HG02973 (cell line): ENCODE measurements around the gene CCDC181.
A peak's percentile ranks its signal among the peaks of the same experiment; 100 is the strongest.
"Not testable (repeated sequence)": the region's sequence is repeated elsewhere in the genome, so short reads cannot be mapped to it uniquely, and the experiment has no call there.

Source experiments
- ATAC-seq: cut with Tn5 transposase; IDR thresholded peaks from one replicate; pipeline ENCODE4 v1.9.1; 2021; ENCODE audit warnings: moderate library complexity; ENCODE audit not compliant: unreplicated experiment

Gene CCDC181

DNA sequence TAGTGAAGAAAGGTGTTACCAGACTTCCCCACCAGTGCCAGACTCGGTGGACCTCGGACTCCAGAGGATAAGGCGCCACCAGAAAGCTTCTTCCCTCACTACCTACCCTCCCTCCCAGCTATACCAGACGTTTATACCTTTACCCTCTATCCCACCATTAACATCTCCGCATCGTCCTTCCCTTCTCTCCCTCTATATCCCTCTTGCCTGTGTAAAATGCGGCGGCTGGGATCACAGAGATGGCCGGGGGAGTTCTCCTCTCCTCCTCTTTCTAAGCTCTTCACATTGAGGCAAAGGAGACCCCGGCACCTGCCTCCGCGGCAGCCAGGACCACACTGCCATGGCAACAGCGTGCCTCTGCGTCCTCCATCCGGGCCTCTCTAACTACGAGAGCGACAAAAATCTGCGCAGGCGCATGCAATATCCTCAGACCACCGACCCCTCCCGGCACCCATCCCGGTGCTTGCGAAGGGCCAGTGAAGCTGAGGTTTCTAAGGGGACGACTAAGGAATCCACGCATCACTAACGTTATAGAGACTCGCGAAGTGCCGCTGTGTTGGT lies at the start of gene CCDC181:
Gene CCDC181 (minus strand): TSS at position 394 of the 561 bp plus-strand sequence. CDS start 2,547 bp downstream, outside the sequence.
- ATAC-seq, result peak; percentile 99

DNA sequence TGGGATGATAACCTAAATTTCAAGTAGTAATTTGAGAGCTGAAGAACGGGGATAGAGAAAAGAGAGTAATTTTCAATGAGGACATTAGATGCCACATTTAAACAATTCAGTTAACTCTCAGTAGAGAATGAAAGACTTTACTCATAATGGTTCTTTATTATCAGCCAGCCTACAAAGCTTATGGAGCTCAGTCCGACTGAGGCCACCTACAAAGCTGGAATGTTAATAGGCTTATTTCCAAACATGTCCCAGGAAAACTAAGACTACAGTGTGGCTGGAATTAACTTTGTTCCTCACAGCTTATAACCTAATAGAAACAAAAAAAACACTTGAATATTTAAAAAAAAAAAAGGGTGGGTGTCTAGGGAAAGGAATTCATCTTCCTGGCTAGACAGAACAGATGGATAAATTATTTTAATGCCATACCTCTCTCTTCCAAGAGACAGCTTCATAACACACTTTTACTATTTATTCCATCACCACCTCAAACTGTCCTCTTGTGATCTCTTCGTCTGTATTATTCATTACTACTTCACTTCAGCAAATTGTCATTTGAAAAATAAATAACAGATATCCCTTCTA lies 48.6 kb upstream of the CCDC181 start:
- ATAC-seq, result no peak

DNA sequence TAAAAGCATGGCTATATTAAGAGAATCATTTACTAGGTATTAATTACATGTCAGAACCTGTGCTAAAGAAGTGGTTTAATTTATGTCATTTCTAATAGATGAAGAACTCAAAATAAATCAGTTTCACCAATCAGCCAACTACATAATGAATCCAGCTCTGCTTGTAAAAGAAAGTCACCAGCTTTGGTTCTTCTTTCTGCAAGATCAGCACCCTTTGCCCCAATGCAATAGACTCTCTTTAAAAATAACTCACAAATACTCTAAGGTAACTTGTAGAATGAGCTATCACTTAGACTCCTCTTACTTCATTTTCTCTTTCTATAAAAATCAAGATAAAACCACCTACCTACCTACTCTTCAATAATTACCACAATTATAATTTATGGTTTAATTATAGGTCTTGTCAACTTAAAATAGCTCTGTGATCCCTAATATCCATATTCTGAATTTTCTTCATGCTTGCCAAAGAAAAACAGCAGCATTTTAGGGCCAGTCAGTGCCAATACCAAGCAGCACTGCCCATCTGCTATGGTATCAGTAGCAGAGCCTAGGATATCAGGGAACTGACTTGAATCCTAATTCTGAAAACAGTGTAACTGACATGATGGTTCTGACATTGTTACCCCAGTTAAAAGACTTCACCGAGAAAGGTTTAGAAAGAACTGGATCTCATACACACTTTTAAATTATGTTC lies 47.2 kb upstream of the CCDC181 start:
- ATAC-seq, result no peak

DNA sequence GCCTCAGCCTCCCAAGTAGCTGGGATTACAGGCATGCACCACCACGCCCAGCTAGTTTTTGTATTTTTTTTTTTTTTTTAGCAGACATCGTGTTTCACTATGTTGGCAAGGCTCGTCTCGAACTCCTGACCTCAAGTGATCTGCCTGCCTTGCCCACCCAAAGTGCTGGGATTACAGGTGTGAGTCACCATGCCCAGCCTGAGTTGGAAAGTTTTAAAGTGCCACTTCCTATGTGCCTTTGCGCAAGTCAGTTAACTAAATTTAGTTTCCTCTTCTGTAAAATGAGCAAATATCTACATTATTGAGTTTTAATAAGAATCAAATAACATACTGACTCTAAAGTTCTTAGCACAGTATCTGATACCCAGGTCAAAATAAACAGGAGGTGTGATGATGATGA lies 46.1 kb upstream of the CCDC181 start:
- ATAC-seq, result no peak

DNA sequence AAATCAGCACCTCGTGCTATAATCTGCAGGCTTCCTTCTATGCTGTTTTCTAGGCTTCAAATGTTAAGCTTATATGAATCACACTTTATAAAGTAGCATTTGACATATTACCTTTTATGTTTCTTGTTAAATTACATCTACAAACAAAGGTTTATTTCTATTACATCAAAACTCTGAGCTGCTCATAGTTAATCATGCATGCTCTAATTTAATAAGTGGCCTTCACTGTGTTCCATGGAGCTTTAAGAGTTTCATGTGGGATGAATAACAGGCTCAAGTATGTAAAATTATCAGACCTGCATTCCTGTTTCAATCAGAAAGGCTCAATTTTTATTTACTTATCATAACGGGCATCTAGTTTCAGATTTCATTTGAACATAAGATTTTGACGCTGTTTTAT lies 45.5 kb upstream of the CCDC181 start:
- no peak for ATAC-seq

DNA sequence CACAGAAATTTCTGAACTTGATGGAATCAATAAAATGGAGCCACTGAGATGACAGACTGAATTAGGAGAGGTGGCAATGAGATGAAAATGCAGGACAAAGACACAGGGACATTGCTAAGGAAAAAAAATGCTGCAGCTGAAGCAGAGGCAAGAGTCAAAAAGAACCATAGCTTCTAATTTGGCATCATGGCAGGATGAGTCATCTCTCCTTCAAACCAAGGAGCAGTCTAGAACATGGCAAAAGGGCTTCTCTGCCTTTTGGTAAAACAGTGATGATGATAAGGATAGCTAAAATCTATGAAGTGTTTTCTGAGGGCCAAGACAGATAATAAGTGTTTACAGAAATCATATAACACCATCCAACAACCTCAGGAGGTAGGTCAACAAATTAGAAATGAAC lies 41.7 kb upstream of the CCDC181 start:
- no peak for ATAC-seq

DNA sequence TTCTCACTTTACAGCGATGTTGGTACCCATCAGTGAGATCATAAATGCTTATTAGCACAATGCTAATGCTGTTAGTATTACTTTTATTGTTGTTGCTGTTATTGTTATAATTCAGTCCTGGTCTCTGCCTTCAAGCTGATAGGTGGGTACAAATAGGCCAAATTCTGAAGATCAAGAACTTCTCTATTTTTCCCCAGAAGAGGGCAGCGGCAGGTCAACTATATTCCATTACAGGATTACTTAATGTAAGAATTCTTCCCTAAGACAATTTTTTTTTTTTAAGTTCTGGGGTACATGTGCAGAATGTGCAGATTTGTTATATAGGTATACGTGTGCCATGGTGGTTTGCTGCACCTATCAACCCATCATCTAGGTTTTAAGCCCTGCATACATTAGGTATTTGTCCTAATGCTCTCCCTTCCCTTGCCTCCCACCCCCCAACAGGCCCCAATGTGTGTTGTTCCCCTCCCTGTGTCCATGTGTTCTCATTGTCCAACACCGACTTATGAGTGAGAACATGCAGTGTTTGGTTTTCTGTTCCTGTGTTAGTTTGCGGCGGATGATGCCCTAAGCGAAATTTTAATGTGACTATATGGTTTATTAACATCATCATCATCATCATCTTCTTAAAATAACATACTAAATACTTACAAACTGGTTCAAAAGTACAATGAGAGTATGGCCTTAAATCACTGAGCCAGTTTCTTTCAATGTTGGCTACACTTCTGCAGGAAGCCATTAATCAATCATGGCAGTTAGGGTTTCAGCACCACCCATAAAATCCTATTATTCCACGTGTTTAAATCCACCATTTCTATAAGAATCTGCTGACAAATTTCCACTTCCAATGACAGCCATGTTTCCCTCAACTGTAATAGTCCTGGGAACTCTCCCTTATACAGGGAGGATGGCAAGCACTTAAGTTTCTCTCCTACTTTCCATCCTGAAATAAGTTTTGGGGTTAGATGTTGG lies 39.3 kb upstream of the CCDC181 start:
- no peak for ATAC-seq

DNA sequence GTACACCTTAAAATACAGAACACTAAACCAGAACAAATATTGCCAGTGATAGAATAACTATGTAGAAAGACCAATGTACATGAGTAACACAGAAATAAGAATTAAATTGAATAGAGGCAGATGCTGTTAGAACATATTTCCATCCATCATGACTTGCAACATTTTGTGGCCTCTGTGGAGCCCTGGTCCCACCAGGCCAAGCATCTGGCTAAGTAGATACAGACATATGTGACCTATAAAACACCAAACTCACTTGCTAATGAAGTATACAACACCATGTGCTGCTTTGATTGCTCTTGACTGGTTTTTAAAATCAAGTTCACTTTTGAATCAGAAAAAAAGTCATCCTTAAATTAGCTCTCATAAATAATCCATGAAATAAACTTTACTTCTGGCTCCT lies 38.0 kb upstream of the CCDC181 start:
- ATAC-seq, result no peak

DNA sequence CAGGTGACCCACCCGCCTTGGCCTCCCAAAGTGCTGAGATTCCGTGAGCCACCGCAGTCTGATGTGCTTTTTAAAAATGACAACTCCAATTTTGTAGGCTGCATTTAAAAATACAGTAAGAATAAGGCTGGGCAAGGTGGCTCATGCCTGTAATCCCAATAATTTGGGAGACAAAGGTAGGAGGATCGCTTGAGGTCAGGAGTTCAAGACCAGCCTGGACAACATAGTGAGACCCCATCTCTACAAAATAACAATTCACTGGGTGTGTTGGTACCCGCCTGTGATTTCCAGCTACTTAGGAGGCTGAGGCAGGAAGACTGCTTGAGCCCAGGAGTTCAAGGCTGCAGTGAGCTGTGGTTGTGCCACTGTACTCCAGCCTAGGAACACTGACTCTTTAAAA lies 35.1 kb upstream of the CCDC181 start:
- ATAC-seq, result no peak

DNA sequence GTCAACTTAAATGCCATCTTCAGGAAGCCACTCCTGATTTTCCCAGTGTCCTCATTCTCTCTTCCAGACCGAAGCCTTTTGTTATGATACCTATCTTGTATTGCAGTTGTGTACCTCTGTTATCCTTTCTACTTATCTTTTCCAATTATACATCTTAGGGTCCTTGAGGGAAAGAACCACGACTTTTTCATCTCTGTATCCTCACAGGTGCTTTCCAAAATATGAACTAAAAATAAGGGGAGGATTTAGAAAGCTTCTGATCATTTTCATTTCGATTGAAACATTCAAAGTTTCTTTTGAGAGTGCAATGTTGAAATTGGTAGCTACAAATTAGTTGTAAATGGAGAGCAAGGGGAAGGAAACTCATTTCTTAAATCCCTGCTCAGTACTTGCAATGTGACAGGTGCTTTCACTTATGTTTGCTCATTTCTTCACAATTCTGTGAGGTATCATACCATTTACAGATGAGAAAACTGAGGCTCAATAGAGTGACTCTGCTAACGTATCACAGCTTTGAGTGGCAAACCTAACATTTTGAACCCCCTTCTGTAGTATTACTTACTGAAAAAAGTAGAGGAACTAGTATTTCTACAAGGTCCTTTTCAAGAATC lies 34.2 kb upstream of the CCDC181 start:
- no peak for ATAC-seq

DNA sequence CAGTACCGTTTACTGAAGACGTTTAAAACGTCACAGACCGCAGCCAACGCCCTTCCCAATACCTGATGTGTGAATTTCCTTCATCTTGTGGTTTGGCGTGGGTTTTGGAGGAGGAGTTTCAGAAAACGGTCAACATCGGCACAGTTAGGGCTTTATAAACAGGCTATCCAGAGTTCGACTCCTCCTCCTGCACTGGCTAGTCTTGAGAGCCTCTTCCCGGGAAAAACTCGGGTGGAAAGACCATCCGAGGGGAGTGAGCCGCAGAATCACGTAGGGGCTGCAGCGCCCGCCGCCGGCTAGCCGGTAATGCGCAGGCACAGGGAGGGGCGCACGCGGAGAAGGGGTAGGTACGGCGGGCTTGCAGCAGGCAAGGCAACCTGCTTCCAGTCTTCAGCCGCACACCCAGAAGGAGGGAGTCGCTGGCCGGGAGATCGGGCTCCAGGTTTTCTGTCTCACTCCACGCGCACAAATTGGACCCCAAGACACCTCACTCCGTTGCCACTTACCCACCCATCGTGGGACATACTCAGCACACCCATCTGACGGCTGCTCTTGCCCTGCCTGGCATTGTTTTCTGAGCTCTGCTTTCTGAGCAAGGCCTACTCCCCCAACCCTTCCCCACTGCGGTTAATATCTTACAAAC lies 33.0 kb upstream of the CCDC181 start:
- ATAC-seq, result no peak

DNA sequence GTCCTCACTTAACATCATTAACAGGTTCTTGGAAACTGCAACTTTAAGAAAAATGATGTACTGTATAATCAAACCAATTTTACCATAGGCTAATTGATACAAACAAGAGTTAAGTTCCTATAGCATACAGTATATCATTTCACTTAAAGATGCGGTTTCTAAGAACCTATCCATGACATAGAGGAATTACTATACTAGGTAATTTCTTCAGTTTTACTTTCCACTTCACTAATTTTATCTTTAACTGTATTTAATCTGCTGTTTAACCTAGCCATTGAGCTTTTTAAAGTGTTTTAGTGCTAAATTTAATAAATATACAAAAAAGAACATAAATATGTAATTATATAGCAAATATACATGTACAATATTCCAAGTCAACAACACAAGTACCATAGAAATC lies 30.2 kb upstream of the CCDC181 start:
- ATAC-seq, result no peak

DNA sequence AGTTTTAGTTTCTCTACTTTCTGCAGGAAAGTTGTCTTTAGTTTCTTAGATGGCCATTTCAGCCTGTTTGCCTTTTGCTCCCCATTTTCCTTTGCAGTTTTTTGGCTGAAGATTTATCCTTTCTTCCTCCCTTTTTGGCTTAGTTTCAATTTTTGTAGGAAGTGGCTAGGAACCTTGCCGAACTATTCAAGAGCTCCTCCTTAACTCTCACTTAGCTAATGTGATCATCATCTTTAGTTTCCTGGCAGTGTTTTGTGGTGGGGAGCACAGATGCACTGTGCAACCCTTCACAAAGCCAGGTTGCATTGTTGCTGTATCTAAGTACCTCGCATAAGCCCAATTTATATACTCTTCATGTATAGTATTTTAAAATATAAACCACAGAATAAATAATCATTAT lies 28.8 kb upstream of the CCDC181 start:
- ATAC-seq, result no peak

DNA sequence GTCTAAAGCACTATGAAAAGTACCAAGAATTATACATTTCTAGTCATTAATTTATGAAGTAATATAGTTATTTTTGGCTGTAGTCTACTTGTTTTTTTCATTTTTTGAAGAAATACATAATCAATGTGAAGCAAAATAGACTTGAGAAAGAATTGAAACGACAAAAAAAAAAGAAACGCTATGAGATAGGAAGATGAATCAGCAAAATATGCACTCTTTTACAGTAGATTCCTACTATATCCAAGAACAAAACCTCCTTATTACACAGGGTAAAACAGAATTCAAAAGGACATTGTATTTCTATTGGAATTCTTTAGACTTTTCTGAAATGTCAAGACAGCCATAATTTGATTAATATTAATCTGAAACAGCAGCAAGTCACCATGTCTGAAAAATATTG lies 25.6 kb upstream of the CCDC181 start:
- ATAC-seq, result no peak

DNA sequence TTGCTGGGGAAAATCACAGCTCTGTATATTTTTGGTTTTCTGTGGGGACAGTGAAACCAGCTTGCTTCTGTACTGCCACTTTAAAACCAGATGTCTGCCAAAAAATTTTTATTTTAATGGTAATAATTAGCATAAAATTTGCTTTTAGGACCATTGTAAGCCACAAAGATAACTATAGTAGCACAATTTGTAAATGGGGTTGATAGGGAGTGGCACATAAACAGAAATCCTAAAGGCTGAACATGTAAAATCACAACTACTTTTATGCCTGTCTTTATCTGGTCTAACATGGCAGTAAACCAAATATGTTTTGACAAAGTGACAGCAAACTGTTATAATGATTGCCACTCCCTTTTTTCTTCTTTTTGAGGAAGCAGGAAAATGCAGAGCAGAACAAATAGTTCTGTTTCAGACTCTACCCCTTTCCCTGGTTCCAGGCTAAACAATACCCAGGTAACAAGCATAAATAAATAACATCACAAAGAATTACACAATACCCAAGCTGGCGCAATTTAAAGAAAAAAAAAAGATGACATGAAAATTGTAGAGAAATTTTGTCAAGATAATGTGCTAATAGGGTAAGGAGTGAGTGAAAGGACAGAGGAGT lies 24.0 kb upstream of the CCDC181 start:
- no peak for ATAC-seq

DNA sequence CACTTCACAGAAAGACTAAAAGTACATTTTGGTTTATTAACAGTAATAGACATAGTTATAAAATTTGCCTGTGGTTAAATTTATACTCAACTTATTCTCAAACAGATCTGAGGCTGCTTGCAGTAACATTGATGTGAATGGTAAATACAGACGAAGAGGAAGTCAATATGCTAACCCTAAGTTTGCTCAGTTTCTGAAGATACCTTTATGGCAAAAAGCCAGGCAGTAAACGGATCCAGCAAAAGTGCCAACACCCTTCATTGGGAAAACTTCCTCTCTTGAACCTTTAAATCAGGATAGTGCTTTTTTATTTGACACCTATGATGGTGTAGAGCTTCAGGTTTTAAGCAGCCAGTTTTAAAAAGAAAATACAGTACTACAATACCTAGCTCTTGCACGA lies 16.6 kb upstream of the CCDC181 start:
- no peak for ATAC-seq

DNA sequence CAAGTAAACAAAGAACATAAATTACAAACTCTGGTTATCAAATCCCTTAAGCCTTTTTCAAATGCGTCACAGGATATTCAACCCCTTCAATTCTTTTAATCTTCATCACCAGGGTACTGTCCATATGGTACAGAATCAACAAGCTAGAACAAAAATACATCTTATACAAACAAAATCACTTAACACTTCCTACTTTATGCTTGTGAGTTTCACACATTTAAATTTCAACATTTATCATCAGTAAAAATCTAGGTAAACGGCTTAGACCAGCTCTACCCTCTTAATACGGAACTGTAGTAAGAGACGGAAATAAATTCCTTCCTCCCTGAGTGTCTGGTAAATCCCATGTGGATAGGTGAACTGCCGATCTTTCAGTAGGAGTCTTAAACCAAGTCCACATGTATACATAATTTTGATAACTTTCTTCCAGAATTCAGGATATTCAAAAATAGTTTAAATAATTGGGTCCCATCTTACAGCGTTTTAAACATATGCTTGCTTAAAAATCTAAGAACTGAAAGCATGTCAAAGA lies 1.0 kb downstream of the CCDC181 start:
- ATAC-seq, result no peak

DNA sequence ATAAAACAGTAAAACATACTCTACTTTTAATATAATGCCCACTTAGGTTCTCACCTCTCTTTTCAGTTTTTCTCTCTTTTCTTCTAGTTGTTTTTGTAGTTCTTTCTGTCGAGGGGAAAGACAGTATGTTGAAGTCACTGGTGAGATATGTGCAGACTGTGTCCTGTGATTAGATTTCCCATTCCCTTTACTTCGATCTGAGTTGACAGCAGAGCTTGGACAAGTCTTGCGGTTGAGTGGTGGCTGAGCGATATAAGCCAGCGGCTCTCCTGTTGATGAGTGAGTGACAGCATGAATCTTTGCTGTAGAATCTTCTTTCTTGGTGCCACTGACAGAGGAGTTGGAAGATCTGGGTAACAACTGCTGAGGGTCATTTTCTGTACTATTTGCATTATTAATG lies 6.0 kb downstream of the CCDC181 start:
- ATAC-seq, result no peak

DNA sequence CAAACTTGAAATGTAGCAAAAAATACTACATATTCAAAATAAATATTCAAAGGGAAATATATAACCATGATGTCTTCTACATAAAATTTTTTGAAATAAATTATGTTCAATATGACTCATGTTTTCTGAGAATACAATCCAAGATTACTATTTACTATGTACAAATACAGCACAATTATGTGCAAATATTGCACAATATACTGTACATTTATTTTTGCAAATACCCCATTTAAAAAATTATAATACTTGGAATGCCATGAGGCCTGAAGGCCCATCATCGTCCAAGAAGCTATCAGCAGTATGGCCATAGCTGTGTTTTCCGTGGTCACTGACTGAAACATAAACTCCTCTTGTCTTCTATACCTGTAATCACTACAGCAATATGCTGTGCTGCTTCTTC lies 12.3 kb downstream of the CCDC181 start:
- ATAC-seq, result no peak

DNA sequence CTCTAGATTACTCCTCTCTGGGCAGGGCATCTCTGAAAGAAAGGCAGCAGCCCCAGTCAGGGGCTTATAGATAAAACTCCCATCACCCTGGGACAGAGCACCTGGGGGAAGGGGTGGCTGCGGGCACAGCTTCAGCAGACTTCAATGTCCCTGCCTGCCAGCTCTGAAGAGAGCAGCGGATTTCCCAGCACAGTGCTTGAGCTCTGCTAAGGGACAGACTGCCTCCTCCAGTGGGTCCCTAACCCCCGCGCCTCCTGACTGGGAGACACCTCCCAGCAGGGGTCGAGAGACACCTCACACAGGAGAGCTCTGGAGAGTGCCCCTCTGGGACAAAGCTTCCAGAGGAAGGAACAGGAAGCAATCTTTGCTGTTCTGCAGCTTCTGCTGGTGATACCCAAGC lies 18.9 kb downstream of the CCDC181 start:
- not testable (repeated sequence) for ATAC-seq
